ENCODE measurements around the gene BTAF1.

The BTAF1 gene

DNA sequence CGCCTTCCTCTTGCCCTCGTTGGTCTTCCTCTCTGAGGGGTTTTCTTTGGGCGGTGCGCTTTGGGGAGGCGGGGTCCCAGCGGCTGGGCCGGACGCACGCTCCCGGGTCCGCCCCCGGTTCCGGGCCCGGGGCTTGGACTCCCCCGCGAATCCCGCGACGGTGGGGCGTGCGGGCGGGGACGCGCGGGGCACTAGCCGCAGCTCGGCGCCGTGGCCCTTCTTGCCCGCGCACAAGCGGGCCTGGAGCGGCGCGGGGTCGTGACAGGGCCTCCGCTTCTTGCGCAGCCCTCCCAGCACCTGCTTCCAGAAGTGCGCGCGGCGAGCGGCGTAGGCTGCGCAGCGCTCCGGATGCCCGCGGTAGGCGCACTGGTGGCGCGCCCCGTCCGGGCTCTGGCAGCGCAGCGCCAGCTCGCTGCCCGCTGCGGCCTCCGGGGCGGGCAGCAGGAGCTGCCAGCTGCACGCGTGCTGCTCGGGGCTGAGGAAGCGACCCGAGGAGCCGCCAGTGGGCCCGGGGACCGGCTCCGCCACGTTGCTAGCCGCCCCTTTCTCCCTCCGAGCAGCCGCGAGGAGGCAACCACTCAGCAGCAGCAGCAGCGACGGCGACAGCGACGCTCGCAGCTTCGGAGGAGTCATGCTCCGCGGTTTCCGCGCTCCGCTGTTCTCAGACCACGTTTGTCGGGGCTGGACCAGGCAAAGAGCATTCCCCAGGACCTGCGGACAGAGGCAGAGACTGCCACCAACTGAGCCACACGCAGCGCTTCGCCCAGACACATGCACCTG is 15.0 kb upstream of the BTAF1 start:
- peak; percentile 36 to 71 (median 54) for DNase-seq

- no peak for DNase-seq
These were observed 14.4 kb upstream of the BTAF1 start, which contains the start of gene FGFBP3 for GRCh38 chr10:91909117-91909677. Gene FGFBP3 (minus strand): TSS chr10:91909486. CDS start chr10:91908969, 517 bp downstream.

GRCh38 chr10:91910467-91910866 is 13.1 kb upstream of the BTAF1 start:
- DNase-seq: no peak

DNA sequence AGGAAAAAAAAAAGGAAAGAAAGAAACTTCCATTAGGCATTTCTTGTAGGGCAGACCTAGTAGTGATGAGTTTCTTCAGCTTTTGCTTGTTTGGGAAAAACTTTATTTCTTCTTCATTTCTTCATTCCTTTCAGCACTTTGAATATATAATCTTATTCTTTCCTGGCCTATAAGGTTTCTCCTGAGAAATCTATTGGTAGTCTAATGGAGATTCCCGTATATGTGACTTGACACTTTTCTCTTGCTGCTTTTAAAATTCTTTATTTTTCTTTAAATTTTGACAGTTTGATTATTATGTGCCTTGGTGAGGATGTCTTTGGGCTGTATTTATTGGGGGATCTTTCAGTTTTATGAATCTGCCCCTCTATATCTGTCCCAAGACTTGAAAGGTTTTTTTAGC is 3.9 kb upstream of the BTAF1 start:
- no peak for DNase-seq

DNA sequence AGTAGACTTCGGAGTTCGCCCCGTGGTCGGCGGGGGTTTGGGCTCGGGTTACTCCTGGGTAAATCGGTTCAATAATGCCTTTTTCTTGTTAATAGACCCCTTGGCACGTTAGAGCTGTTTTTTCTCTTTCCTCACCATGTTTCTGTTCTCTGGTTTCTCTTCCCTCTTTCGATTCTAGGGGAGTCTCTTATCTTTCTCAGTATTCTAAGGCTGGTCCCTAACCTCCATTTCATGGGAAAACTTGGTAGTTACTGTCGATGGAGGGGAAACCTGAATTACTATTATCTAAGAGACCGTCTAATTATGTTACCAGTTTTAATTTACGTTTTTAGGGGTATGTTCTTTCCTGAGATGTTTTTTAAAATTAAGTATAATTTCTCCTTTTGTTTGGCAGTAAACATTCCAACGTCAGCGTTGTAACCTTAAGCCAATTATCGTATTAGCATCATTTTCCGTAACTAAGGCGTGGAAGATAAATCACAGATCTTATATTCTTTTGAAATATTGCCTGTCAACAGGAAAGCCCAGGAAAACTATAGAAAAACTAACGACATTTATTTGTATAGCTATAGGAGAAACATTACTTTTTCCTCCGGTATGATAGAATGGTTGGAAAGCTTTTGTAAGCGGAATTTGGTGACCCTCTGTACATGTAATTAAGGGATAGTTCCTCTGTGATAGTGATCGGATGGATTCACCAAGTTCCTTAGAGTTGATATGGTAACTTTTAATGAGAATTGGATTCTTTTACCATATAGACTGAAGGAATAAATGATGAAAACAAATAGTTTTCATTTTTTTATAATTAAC is 847 bp downstream of the BTAF1 start:
- DNase-seq: no peak

- DNase-seq: no peak
These were observed 1.4 kb downstream of the BTAF1 start for GRCh38 chr10:91925022-91925320.

GRCh38 chr10:91930939-91931338 is 7.4 kb downstream of the BTAF1 start:
- no peak for DNase-seq

GRCh38 chr10:91931526-91932190 is 8.1 kb downstream of the BTAF1 start:
- no peak for DNase-seq

DNA sequence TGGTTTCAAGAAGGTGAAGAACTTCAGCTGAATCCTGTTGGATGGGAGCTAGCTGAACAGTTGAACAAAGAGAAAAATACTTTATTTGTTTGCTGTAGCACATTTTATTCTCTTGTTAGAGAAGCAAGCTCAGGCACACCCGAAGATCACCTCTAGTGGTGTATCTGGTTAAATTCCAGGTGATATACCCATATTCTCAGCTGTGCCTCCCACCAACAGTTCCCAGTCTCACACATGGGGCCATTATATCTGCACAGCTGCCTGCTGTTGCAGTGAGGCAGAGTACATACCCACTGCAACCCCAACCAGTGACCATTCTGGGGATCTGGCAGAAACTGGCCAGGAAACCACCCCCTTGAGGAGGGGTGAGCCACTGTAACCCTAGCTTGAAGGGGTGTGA is 9.2 kb downstream of the BTAF1 start:
- DNase-seq: no peak

DNA sequence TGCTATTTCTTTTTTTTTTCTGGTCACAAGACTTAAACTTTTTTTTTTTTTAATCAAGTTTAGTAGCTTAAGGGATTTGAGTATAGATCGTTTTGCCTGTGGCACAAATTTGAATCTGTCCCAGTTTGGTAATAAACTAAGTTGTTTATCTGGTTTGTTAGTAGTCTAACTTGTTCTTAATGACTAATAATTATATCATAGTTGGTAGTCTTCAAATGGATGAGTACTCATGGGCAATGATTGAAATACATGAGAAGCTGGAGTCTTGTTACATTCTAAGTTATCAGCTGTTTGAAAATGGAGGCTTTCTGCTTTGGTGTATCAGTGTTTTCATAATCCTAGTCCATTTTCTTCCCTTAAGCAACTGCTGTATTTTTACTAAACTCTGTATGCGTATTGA is 12.3 kb downstream of the BTAF1 start:
- DNase-seq: no peak

DNA sequence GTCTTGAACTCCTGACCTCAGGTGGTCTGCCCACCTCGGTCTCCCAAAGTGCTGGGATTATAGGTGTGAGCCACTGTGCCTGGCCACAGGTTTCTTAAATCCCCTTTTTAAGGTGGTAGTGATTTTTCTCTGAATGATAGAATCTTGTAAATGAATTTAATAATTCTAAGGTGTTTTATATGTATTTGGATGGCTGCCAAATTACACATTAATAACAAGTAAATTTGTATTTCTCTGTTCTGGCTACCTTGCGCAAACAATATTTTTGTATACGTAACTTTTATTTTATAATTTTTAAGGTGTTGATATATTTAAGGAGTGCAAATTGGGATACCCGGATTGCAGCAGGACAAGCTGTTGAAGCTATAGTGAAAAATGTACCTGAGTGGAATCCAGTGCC is 16.1 kb downstream of the BTAF1 start:
- no peak for DNase-seq

DNA sequence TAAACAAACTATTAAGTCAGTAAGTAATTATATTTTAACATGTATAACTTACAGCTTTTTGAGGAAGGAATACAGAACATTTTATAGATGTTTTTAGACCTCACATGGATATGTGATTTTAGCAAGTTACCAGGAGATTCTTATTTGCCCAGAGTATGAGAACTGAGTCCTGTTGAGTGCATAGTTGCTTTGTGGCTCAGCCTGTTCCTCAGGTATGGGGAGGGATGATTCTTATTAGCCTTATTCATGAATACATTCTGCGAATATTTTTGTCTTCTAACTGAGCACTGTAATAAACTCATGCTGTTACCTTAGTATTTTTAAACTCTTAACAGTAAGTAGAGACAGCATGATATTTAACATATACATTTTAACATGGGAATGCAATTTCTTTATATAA is 17.9 kb downstream of the BTAF1 start:
- no peak for DNase-seq

GRCh38 chr10:91944880-91945630 is 21.5 kb downstream of the BTAF1 start:
- no peak for DNase-seq

GRCh38 chr10:91953600-91954160 is 30.1 kb downstream of the BTAF1 start:
- DNase-seq: no peak

DNA sequence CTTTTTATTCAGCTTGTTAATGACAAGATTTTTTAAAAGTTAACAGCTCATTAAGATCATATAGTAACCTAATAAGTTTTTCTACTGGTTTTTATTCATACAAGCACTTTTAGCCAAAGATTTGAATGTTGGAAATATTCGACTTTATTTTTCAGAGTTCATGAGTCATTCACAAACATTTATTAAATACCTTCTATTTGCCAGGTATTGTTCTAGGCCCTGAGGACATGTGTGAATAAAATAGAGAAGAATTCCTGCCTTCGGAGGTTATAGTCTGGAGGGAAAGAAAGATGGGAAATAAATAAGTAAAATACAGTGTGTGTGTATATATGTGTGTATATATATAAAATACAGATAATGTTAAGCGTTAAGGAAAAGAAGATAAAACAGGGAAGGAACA is 31.5 kb downstream of the BTAF1 start:
- DNase-seq: no peak

GRCh38 chr10:91957091-91957490 is 33.5 kb downstream of the BTAF1 start:
- DNase-seq: no peak

DNA sequence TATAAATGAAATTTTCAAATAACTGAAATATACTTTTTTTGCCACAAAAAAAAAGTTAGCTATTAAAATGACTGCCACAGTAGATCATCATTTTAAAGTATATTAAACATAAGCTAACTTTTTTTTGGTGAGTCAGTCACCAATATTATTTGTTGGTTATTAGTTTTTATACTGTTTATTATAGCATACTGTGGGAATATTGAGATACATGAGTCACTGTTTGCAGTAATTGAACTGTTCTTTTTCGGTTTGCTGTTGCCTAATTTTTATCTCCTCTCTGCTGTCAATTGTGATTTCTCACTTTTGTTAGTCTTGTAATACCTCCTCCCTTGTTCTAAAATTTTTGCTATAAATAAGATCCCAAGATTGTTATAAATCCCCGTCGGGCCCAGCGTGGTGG is 45.7 kb downstream of the BTAF1 start:
- DNase-seq: no peak

DNA sequence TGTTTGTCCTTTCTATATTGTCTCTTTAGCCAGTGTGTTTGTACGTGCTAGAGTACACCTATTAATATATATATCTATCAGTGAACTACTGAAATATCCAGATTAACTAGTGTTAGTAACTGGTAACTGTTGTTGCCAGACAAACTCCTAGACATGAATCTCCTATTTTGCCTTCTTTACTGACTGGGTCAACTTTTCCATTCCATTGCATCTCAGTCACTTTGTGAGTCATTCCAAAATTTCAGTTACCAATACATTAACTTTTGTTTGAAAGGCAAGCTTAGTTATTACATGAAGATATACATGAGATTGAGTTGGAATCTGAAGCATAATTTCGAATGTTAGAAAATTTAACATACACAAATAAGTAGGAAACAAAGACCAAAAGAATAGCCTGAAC is 51.4 kb downstream of the BTAF1 start:
- no peak for DNase-seq

DNA sequence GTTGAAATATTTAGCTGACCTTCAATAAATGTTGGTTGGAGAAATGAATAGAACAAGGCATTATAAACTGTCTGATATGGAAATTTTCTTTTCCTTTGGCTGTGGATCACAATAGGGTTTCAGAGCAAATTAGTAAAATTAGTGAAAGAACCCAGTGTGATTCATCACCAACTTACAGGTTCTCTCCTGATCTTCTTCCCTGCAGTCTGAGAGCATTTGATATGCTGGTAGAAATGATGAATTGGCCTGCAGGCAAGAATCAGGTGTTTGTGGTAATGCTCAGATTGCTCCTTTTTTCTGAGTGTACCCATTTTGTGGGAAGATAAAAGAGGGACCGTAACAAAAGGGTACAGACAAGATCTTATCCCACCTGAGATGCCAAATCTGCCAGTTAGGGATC is 51.9 kb downstream of the BTAF1 start:
- no peak for DNase-seq

DNA sequence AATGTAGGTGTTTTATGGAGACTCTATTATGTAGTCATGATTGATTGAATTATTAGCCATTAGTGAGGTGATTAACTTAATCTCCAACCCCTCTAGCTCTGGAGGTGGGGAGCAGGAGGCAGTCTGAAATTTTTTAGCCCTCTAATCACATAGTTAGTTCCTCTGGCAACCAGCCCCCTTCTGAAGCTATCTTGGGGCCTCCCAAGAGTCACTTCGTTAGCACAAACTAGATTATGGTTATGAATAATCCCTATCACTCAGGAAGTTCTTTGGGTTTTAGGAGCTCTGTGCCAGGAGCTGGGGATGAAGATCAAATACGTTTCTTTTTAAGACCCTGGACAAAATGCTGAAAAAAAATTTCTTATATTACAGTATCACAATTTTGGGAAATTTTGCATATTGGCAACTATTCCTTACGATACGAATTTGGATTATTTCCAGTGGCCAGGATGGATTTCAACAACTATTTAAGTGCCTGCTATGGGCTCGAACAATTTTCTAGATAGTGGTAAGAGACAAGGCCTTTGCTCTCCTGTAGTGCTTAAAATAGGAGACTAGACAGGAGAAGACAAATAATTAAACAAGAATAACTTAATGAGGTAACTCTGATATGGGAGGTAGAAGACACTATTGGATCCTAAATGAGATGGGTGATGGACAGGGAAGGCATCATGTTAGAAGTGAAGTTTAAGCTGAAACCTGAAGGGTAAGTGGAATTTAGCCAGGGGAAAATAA is 52.9 kb downstream of the BTAF1 start:
- no peak for DNase-seq

DNA sequence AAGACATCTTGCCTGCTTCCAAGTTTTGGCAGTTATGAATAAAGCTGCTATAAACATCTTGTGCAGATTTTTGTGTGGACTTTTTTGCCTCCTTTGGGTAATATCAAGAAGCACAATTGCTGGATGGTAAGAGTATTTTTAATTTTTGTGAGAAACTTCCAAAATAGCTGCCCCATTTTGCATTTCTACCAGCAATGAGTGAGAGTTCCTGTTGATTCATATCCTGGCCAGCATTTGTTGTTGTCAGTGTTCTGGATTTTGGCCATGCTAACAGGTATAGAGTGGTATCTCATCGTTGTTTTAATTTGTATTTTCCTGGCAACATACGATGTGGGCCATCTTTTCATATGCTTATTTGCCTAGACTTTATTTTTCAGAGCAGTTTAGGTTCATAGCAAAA is 53.9 kb downstream of the BTAF1 start:
- no peak for DNase-seq

DNA sequence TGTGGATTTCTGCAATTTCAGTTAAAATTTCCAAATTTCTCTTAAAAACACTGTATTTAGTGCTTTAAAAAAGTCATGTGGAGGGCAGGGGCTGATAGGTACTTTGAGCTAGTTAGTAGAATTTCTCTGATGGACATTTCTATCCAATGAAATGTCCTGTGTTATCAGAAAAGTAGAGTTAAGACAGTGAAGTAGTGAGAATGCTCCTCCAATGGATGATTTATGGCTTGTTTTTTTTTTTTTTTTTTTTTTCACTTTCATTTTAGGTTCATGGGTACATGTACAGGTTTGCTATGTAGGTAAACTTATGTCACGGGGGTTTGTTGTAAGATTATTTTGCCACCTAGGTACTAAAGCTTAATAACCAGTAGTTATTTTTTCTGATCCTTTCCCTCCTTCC is 55.0 kb downstream of the BTAF1 start:
- DNase-seq: no peak

Data from activated naive CD4-positive, alpha-beta T cell (primary cell).